Activated B cell treated with CpG ODN at 0.5 μM for 24 hours (primary cell): ENCODE data around the gene ZSCAN20. TPM values are rescaled to one million over a fixed set of nuclear protein-coding genes. Genes with fewer than 3 reads are reported as not detected.

Experiments
- ATAC-seq: fragments of 200-7000 bp; cut with Tn5 transposase; one replicate; pipeline ENCODE4 v1.10.0; 2021; ENCODE audit warnings: low read depth, mild to moderate bottlenecking, moderate library complexity
- CTCF ChIA-PET: fragments of 350-600 bp; sonication (Branson Sonifier 250); formaldehyde crosslinking; loops from one replicate; lab custom pipeline; 2021; ENCODE audit warnings: antibody characterized with exemption; lab: Charles Lee
- POLR2A ChIA-PET: fragments of 350-600 bp; sonication (Branson Sonifier 250); formaldehyde crosslinking; loops from one replicate; lab custom pipeline; 2021; ENCODE audit warnings: antibody characterized with exemption; lab: Charles Lee
- DNase-seq: peaks from one replicate; pipeline ENCODE4 v3.0.0; 2022
- H3K27ac Mint-ChIP-seq: one replicate; pipeline ENCODE4 v1.8.0; 2020; ENCODE audit warnings: mixed read lengths
- H3K27me3 Mint-ChIP-seq: one replicate; pipeline ENCODE4 v1.8.0; 2021; ENCODE audit warnings: mixed read lengths
- H3K36me3 Mint-ChIP-seq: one replicate; pipeline ENCODE4 v1.8.0; 2021; ENCODE audit warnings: low read depth, mixed read lengths
- H3K4me1 Mint-ChIP-seq: one replicate; pipeline ENCODE4 v1.8.0; 2021; ENCODE audit warnings: mixed read lengths
- H3K4me3 Mint-ChIP-seq: one replicate; pipeline ENCODE4 v1.8.0; 2020; ENCODE audit warnings: mild to moderate bottlenecking, mixed read lengths
- H3K9me3 Mint-ChIP-seq: one replicate; pipeline ENCODE4 v1.8.0; 2020; ENCODE audit warnings: mixed read lengths
- CTCF ChIP-seq: fragments of 200-600 bp; IDR thresholded peaks from one replicate; pipeline ENCODE4 v1.8.0; 2022; ENCODE audit warnings: antibody characterized with exemption, mild to moderate bottlenecking
- intact Hi-C: fragments of 100-400 bp; cut with micrococcal nuclease; formaldehyde crosslinking; loops from one replicate; pipeline ENCODE4 v1.15.1; 2024
- total RNA-seq: library from RNA; stranded (reverse); gene quantifications from 2 replicates; pipeline ENCODE4 v1.2.3, GENCODE V29; 2022

ZSCAN20 gene
- total RNA-seq, 1 donor from 2014 or later, result 3.6 TPM

GRCh38 chr1:33512226-33513011 is 40.0 kb downstream of the ZSCAN20 start:
- no peak for DNase-seq
- intact Hi-C loops, result no loop called here
- no peaks in the 10 kb centered on the region for H3K36me3 Mint-ChIP-seq
- H3K4me3 Mint-ChIP-seq, result no peak overlapping the region
- ATAC-seq, result no peak
- no peaks in the 10 kb centered on the region for H3K9me3 Mint-ChIP-seq
- no peak overlapping the region for H3K27ac Mint-ChIP-seq
- POLR2A ChIA-PET, result no interaction called here
- no peaks in the 10 kb centered on the region for H3K4me1 Mint-ChIP-seq
- no peak for TF ChIP-seq CTCF
- peaks cover 19% of the 10 kb centered on the region for H3K27me3 Mint-ChIP-seq
- CTCF ChIA-PET, result no interaction called here

- Mint-ChIP-seq H3K27me3 (peaks cover 25% of the 10 kb centered on the region), H3K4me3 (no peak overlapping the region), H3K27ac (no peak overlapping the region), H3K4me1 (no peaks in the 10 kb centered on the region), H3K9me3 (no peaks in the 10 kb centered on the region), H3K36me3 (no peaks in the 10 kb centered on the region)
- CTCF ChIA-PET, result no interaction called here
- ATAC-seq (no peak), DNase-seq (no peak)
- TF ChIP-seq CTCF, result no peak
- intact Hi-C loops, result no loop called here
- POLR2A ChIA-PET, result no interaction called here
Measured at GRCh38 chr1:33515112-33515511, 42.7 kb downstream of the ZSCAN20 start.

- H3K27ac Mint-ChIP-seq, result no peak overlapping the region
- TF ChIP-seq CTCF, result no peak
- H3K4me1 Mint-ChIP-seq, result no peaks in the 10 kb centered on the region
- POLR2A ChIA-PET, result no interaction called here
- peaks cover 23% of the 10 kb centered on the region for H3K27me3 Mint-ChIP-seq
- H3K36me3 Mint-ChIP-seq, result no peaks in the 10 kb centered on the region
- no peak for DNase-seq
- no peak overlapping the region for H3K4me3 Mint-ChIP-seq
- CTCF ChIA-PET, result no interaction called here
- intact Hi-C loops, result no loop called here
- ATAC-seq, result no peak
- H3K9me3 Mint-ChIP-seq, result no peaks in the 10 kb centered on the region
Measured at GRCh38 chr1:33515607-33516006, 43.2 kb downstream of the ZSCAN20 start.

- Mint-ChIP-seq H3K27me3 (peaks cover 21% of the 10 kb centered on the region), H3K4me3 (no peak overlapping the region), H3K36me3 (no peaks in the 10 kb centered on the region), H3K27ac (no peak overlapping the region), H3K9me3 (no peaks in the 10 kb centered on the region), H3K4me1 (no peaks in the 10 kb centered on the region)
- no peak for TF ChIP-seq CTCF
- ATAC-seq (no peak), DNase-seq (no peak)
- intact Hi-C loops, result no loop called here
- CTCF ChIA-PET, result no interaction called here
- POLR2A ChIA-PET, result no interaction called here
Measured at GRCh38 chr1:33516428-33516827, 44.0 kb downstream of the ZSCAN20 start.

- H3K4me1 Mint-ChIP-seq, result no peaks in the 10 kb centered on the region
- H3K36me3 Mint-ChIP-seq, result no peaks in the 10 kb centered on the region
- no peak overlapping the region for H3K4me3 Mint-ChIP-seq
- DNase-seq (no peak), ATAC-seq (no peak)
- H3K27me3 Mint-ChIP-seq, result peaks cover 21% of the 10 kb centered on the region
- no peak overlapping the region for H3K27ac Mint-ChIP-seq
- intact Hi-C loops, result no loop called here
- POLR2A ChIA-PET, result no interaction called here
- CTCF ChIA-PET, result no interaction called here
- no peak for TF ChIP-seq CTCF
- H3K9me3 Mint-ChIP-seq, result no peaks in the 10 kb centered on the region
Measured at GRCh38 chr1:33516891-33517567, 44.6 kb downstream of the ZSCAN20 start.
